GM19467 (cell line): ENCODE data around the gene KEL.

ENCODE experiments used
- ATAC-seq: cut with Tn5 transposase; IDR thresholded peaks from one replicate; pipeline ENCODE4 v1.9.1; 2021; ENCODE audit warnings: mild to moderate bottlenecking, moderate library complexity; ENCODE audit not compliant: unreplicated experiment

Gene KEL

DNA sequence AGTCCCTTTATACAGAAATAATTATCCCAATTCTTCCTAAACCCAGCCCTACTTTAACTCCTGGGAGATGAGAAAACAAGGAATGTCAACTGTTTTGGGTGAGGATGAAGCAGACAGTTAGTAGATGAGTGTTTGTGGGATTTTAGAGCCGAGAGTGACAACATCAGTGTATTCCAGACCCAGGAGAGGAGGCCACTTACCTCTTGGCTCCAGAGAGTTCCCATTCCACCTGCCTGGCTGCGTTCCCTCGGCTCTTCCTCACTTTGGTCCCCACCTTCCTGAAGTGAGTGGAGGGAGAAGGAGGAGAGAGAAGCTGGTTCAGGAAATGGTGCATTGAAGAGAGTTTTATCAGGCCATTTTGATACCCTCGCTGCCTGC is 579 bp downstream of the KEL start:
- ATAC-seq: no peak

- no peak for ATAC-seq
Measured at GRCh38 chr7:142960955-142961512, 1.1 kb downstream of the KEL start.

DNA sequence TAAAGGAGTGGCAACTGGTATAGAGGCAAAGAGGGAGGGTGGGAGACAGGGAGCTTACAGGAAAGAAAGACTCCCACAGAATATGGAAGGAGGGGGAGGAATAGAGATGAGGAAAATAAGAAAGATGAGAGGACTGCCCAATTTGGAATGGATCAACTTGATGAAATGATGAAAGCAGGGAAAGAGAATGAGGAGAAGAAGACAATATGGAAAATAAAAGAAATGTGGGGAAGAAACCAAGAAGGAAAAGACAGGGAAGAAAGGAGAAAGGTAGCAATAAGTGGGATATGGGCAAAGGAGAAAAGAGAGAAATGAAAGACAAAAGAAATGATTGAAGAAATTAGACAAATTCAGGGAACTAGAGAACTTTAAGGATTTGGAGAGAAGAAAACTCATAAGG is 3.0 kb downstream of the KEL start:
- ATAC-seq: no peak

GRCh38 chr7:142957723-142958122 is 4.4 kb downstream of the KEL start:
- ATAC-seq: no peak

DNA sequence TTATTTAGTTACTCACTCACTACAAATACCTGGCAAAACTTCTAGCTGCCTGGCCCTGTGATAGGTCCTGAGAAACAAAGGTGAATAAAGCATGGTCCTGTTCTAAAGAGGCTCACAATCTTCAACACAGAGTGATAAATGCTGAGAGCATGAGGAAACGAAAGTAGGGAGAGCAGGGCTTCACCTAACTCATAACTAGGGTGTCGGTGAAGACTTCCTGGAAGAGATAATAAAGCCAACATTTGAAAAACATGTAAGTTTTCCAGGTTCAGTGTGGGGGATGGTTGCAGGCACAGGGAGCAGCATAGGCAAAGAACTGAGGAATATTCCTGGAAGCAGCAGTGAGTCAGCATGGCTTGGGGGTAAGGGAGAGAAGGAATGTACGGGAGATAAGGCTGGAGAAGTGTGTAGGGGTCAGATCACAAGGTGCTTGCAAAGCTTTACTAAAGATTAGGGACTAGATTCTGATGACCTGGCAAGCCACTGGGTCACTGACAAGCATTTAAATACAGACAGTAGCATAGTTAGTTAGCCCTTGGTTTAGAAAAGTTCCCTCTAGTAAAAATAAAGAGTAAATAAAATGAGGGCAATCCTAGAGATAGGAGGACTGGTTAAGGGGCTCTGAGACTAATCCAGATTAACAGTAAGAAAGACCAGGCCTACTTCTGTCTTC is 5.1 kb downstream of the KEL start:
- no peak for ATAC-seq

GRCh38 chr7:142954680-142955268 is 7.4 kb downstream of the KEL start:
- peak; percentile 56 for ATAC-seq

GRCh38 chr7:142950235-142950634 is 11.9 kb downstream of the KEL start:
- ATAC-seq: no peak

GRCh38 chr7:142948603-142949002 is 13.6 kb downstream of the KEL start:
- no peak for ATAC-seq

DNA sequence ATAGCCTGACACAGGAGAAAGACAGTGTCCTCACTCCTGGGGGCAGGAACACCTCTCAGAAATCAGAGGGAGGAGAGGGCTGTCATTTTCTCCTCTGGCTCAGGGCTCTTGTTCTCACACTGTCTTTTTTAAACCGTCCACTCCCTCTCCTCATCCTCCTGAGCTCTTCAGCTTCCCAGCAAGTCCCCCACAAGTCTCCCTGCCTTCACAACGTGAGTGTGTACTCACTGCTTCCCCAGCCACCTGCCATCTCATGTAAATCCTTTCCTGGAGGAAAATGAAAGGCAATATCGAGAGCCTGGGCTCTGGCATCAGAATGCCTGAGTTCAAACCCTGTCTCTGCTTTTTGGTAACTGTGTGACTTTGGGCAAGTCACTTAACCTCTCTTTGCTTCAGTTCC is 17.2 kb downstream of the KEL start:
- ATAC-seq: no peak

- no peak for ATAC-seq
Measured at GRCh38 chr7:142943706-142944268, 18.4 kb downstream of the KEL start.

DNA sequence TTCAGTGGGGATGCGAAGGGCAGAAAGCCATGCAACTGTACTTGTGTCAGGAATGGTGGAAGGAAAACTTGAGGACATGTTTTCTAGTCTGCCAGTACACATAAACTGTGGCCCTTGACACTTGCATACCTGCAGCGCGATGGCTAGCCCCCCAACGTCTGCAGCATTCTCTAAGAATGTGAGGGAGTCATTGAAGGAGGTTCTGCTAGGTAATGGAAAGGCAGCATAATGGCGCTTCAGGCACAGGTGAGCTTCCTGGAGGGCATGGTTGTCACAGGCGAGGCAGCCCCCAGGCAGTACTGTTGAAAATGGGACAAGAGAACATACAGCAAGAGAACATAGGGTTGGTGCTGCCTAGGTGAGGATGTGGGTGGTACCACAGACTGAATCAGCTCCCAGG is 19.4 kb downstream of the KEL start:
- no peak for ATAC-seq

DNA sequence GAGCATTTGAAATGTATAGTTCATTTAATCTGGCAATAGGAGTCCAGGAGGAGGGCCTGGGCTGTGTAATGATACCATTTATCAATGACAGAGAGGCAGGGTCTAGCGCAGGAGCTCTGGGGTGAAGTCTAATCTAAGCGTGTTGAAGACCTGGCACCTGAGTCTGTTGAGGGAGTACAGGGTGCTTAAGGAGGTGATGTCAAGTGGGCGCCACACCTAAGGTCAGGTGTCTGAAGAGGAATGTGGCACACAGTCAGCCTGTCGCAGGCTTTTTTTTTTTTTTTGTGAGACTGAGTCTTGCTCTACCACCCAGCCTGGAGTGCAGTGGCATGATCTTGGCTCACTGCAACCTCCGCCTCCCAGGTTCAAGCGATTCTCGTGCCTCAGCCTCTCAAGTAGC is 20.6 kb downstream of the KEL start:
- ATAC-seq: no peak

- ATAC-seq: no peak
Measured at GRCh38 chr7:142940966-142941535, 21.1 kb downstream of the KEL start.

DNA sequence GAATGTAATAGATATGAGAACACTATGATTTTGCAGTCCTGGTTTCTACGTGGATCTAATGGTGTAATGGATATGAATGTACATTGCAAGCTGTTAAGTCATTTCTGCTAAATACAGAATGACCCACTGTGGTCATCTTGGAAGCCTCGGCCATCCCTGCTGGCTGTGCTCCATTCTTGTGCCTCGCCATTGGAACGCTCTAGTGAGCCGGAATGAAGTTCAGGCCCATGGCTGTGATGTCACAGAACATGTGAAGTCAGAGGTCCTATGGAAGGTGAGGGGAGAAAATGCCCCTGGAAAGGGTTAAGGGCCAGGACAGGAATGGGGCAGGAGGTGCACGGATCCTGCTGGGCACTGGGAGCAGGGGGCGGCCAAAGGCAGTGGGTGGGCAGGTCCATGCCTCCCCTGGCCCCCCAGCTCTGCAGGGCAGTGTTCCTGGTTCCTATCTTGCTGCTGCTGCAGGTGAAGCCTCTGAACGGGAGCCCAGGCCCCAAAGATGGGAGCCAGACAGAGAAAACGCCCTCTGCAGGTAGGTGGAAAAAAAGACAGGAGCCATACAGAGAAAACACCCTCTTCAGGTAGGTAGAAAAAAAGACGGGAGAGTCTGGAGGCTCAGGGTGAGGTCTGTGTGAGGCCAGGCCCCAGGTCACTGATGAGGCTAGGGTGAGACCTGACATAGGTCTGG is 22.8 kb downstream of the KEL start, which contains the start of gene LLCFC1:
LLCFC1 (plus strand) TSS at position 259 of the 685 bp plus-strand sequence; CDS start at position 397, 138 bp downstream.
- no peak for ATAC-seq

DNA sequence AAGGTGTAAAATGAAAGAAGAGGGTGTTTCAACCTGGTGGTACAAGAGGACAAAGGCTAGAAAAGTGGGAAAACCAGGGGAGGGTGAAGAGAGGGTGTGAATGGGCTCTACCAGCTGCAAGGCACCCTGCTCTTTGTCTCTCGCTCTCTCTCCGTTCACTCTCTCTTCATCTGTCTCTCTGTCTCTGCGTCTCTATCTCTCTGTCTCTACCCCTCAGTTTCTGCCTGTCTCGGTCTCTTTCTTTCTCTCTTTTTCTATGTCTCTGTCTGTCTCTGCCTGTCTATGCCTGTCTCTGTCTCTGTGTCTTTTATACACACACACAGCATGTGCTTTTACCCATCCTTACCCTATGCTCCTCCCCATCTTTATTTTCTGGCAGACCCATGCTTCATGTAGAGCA is 23.6 kb downstream of the KEL start:
- no peak for ATAC-seq

GRCh38 chr7:142935941-142936565 is 26.1 kb downstream of the KEL start:
- no peak for ATAC-seq

DNA sequence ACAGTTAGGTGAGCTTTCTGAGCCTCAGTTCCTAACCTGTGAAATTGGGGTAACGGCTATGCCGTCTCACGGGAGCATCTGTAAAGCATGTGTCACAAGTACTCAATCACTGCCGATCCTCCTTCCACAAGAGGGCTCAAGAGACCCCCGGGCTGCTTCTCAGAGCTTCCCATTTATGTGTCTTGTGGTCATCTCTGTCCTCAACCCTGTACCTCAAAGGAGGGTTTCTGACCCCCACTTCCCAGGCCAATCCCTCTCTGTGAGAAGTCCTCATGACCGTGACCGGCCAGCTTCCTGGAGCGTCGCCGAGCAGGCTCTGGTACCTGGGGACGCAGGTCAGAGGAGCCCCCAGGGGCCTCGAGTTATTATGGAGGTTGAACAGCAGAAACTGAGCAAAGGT is 28.1 kb downstream of the KEL start:
- no peak for ATAC-seq

GRCh38 chr7:142933624-142934023 is 28.5 kb downstream of the KEL start, which contains the start of gene TRPV5:
Gene TRPV5, minus strand, starts transcription at chr7:142933746. Its CDS starts 287 bp downstream, at chr7:142933459.
- no peak for ATAC-seq

DNA sequence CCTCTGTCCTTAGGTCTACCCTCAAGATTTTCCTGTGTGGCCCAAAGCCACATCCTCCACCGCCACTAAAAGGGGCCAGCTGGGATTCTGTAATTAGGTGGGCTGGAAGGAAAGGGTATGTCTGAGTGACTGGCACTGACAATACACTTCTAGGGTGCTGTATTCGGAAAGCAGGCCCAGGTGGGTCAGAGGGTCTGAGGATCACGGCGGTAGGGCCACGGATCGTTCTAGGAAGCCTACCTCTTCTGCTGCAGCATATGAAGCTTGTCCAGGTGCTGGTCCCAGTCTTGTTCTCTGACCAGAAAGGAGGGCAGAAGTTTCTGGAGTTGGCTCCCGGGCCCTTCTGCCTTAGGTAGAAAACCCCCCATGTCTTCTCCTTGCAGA is 29.1 kb downstream of the KEL start:
- ATAC-seq: no peak

- no peak for ATAC-seq
Measured at GRCh38 chr7:142932386-142933091, 29.6 kb downstream of the KEL start.
